Measurements from ENCODE around the gene GOLGA3.
"Not testable (repeated sequence)": the region's sequence is repeated elsewhere in the genome, so short reads cannot be mapped to it uniquely, and the experiment has no call there.

The GOLGA3 gene

DNA sequence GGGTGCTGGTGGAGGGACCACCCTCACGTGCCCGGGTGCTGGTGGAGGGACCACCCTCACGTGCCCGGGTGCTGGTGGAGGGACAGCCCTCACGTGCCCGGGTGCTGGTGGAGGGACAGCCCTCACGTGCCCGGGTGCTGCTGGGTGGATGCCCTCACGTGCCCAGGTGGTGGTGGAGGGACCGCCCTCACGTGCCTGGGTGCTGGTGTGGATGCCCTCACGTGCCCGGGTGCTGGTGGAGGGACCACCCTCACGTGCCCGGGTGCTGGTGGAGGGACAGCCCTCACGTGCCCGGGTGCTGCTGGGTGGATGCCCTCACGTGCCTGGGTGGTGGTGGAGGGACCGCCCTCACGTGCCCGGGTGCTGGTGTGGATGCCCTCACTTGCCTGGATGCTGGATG, 28.4 kb upstream of the GOLGA3 start:
- not testable (repeated sequence) for H3K9ac ChIP-seq (ENCODE audit: low read length in 2 of 2); H3K27me3 ChIP-seq (ENCODE audit: control insufficient read depth in 1 of 2, insufficient read depth in 2 of 2, low read length in 2 of 2); H3K4me1 ChIP-seq (ENCODE audit: control insufficient read depth, insufficient read depth, low read length); H3K27ac ChIP-seq (ENCODE audit: low read length); H3K4me3 ChIP-seq (ENCODE audit: low read length in 2 of 2); H3K9me3 ChIP-seq (ENCODE audit: control insufficient read depth in 2 of 2, low read length in 2 of 2)
- H3K36me3 ChIP-seq (ENCODE audit: control insufficient read depth in 2 of 2, insufficient read depth in 2 of 2, low read length in 2 of 2): peaks cover 56 to 61% of the 10 kb centered on the region in 2 donors

DNA sequence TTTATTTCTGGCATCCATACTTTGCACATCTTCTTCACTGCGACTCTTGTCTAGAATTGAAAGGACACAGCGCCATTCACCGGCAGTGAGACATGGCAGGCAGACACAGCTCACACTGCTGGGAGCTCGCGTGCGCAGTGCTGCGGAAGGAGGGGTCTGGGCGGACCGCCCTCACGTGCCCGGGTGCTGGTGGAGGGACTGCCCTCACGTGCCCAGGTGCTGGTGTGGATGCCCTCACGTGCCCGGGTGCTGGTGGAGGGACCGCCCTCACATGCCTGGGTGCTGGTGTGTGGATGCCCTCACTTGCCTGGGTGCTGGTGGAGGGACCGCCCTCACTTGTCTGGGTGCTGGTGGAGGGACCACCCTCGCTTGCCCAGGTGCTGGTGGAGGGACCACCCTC, 27.9 kb upstream of the GOLGA3 start:
- Histone ChIP-seq H3K27me3 (ENCODE audit: control insufficient read depth in 1 of 2, insufficient read depth in 2 of 2, low read length in 2 of 2) (no peaks in the 10 kb centered on the region), H3K27ac (ENCODE audit: low read length) (no peak overlapping the region), H3K4me1 (ENCODE audit: control insufficient read depth, insufficient read depth, low read length) (no peaks in the 10 kb centered on the region), H3K36me3 (ENCODE audit: control insufficient read depth in 2 of 2, insufficient read depth in 2 of 2, low read length in 2 of 2) (peaks cover 57 to 59% of the 10 kb centered on the region in 2 donors), H3K4me3 (ENCODE audit: low read length in 2 of 2) (no peak overlapping the region), H3K9me3 (ENCODE audit: control insufficient read depth in 2 of 2, low read length in 2 of 2) (no peaks in the 10 kb centered on the region), H3K9ac (ENCODE audit: low read length in 2 of 2) (no peak overlapping the region)

DNA sequence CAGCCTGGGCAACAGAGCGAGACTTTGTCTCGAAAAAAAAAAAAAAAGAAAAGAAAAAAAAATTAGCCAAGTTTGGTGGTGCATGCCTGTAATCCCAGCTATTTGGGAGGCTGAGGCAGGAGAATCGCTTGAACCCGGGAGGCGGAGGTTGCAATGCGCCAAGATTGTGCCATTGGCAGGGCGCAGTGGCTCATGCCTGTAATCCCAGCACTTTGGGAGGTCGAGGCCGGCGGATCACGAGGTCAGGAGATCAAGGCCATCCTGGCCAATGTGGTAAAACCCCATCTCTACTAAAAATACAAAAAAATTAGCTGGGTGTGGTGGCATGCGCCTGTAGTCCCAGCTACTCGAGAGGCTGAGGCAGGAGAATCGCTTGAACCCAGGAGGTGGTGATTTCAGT, 26.5 kb upstream of the GOLGA3 start:
- peaks cover 60 to 61% of the 10 kb centered on the region in 2 donors for H3K36me3 ChIP-seq (ENCODE audit: control insufficient read depth in 2 of 2, insufficient read depth in 2 of 2, low read length in 2 of 2)
- not testable (repeated sequence) for H3K27ac ChIP-seq (ENCODE audit: low read length)

DNA sequence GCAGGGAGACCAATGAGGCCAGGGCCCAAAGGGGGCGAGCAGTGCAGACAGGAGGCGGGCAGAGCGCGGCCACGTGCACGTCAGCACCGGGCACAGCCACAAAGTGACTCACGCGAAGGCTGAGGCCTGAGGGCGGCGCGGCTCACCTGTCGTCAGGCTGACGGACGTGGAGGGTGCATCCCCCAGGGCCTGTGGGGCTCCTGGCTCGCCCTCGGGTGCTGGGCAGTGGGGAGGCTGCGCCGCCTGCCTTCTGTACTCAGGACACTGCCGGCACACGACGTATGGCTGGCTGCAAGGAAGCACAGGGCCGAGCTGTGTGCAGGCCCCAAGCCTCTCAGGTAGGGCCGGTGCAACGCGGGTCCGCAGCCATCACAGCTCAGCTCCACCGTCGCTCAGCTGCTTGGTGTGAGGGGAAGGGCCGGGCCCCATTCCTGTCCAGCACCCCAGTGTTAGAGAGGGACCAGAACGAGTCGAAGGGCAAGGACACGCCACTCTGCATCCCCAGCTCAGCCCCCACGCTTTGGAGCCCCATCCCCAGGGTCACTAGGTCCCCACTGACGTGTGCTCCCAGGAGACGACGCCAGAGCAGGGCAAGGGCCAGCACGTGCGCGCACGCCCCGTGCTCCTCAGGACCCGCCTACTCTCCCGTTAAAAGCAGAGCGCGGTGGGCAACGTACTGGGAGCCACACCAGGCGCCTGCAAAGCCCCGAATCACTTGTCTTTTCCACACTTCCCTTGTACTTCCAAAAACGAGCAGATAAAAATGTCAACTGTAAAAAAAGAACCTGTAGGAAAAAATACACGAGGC, 24.8 kb upstream of the GOLGA3 start:
- Histone ChIP-seq H3K27me3 (ENCODE audit: control insufficient read depth in 1 of 2, insufficient read depth in 2 of 2, low read length in 2 of 2) (no peaks in the 10 kb centered on the region), H3K4me3 (ENCODE audit: low read length in 2 of 2) (no peak overlapping the region), H3K4me1 (ENCODE audit: control insufficient read depth, insufficient read depth, low read length) (no peaks in the 10 kb centered on the region), H3K9me3 (ENCODE audit: control insufficient read depth in 2 of 2, low read length in 2 of 2) (no peaks in the 10 kb centered on the region), H3K9ac (ENCODE audit: low read length in 2 of 2) (no peak overlapping the region), H3K27ac (ENCODE audit: low read length) (no peak overlapping the region), H3K36me3 (ENCODE audit: control insufficient read depth in 2 of 2, insufficient read depth in 2 of 2, low read length in 2 of 2) (peaks cover 54 to 60% of the 10 kb centered on the region in 2 donors)

More for the DNA sequence above, 26.5 kb upstream of the GOLGA3 start:
- not testable (repeated sequence) for H3K4me3 ChIP-seq (ENCODE audit: low read length in 2 of 2); H3K4me1 ChIP-seq (ENCODE audit: control insufficient read depth, insufficient read depth, low read length); H3K9ac ChIP-seq (ENCODE audit: low read length in 2 of 2); H3K9me3 ChIP-seq (ENCODE audit: control insufficient read depth in 2 of 2, low read length in 2 of 2); H3K27me3 ChIP-seq (ENCODE audit: control insufficient read depth in 1 of 2, insufficient read depth in 2 of 2, low read length in 2 of 2)

DNA sequence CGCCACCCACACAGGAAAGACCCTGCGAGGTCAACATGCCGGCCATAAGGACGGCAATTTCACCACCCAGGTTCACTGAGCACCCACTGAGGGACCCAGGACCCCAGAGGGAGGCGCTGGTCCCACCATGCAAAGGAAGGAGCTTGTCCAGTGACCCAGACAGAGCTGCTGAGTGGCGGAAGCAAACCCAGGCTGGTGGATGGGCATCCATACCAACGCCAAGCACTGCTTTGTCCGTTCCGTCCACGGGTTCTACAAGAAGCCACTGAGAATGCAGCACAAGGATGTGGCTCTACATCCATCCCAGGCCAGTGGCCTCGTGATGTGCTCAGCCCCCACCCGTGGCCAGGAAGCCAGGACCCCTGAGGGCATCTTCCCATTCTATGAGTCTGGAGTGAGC, 23.8 kb upstream of the GOLGA3 start:
- Histone ChIP-seq H3K4me1 (ENCODE audit: control insufficient read depth, insufficient read depth, low read length) (no peaks in the 10 kb centered on the region), H3K27ac (ENCODE audit: low read length) (no peak overlapping the region), H3K9ac (ENCODE audit: low read length in 2 of 2) (no peak overlapping the region), H3K4me3 (ENCODE audit: low read length in 2 of 2) (no peak overlapping the region), H3K36me3 (ENCODE audit: control insufficient read depth in 2 of 2, insufficient read depth in 2 of 2, low read length in 2 of 2) (peaks cover 59 to 61% of the 10 kb centered on the region in 2 donors), H3K27me3 (ENCODE audit: control insufficient read depth in 1 of 2, insufficient read depth in 2 of 2, low read length in 2 of 2) (no peaks in the 10 kb centered on the region), H3K9me3 (ENCODE audit: control insufficient read depth in 2 of 2, low read length in 2 of 2) (no peaks in the 10 kb centered on the region)

DNA sequence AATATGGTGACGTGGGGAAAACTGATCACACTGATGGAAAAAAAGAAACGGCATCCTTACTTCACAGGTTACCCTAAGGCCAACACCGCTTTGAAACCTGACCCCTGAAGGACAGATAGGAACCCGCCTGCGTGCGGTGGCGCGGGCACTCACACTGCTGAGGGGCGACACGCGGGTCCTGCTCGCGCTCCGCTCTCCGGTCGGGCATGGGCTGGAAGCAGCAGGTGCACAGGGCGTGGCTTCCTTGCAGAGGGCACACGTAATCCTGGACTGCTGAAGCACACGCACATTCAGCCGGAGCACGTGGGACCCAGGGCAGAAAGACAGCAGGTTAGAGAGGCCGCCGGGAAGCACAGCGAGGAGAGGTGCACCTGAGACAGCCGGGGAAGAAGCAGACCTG, 22.8 kb upstream of the GOLGA3 start:
- no peak overlapping the region for H3K4me3 ChIP-seq (ENCODE audit: low read length in 2 of 2)
- H3K4me1 ChIP-seq (ENCODE audit: control insufficient read depth, insufficient read depth, low read length): no peaks in the 10 kb centered on the region
- no peak overlapping the region for H3K9ac ChIP-seq (ENCODE audit: low read length in 2 of 2)
- no peaks in the 10 kb centered on the region for H3K27me3 ChIP-seq (ENCODE audit: control insufficient read depth in 1 of 2, insufficient read depth in 2 of 2, low read length in 2 of 2)
- no peaks in the 10 kb centered on the region for H3K9me3 ChIP-seq (ENCODE audit: control insufficient read depth in 2 of 2, low read length in 2 of 2)
- peaks cover 60 to 63% of the 10 kb centered on the region in 2 donors for H3K36me3 ChIP-seq (ENCODE audit: control insufficient read depth in 2 of 2, insufficient read depth in 2 of 2, low read length in 2 of 2)
- no peak overlapping the region for H3K27ac ChIP-seq (ENCODE audit: low read length)

DNA sequence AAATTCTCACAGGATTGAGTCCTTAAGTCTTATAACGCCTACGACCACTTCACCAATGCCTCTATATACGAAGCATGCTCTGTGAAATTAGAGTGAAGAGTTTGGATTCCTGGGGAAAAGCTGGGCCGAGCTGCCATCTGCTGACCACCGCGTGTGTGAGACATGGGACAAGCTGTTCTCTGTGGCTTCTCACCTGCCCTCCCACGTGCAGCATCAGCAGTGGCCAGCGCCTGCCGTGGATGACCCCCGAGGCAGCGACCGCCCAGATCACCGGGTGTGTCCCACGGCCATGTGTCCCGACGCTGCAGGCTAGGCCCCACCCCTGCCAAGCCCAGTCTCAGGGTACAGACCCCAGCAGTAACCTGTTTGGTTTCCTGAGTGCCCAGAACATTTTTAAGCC, 21.6 kb upstream of the GOLGA3 start:
- no peak overlapping the region for H3K27ac ChIP-seq (ENCODE audit: low read length)
- H3K4me3 ChIP-seq (ENCODE audit: low read length in 2 of 2): no peak overlapping the region
- no peaks in the 10 kb centered on the region for H3K4me1 ChIP-seq (ENCODE audit: control insufficient read depth, insufficient read depth, low read length)
- peaks cover 58 to 59% of the 10 kb centered on the region in 2 donors for H3K36me3 ChIP-seq (ENCODE audit: control insufficient read depth in 2 of 2, insufficient read depth in 2 of 2, low read length in 2 of 2)
- H3K9ac ChIP-seq (ENCODE audit: low read length in 2 of 2): no peak overlapping the region
- no peaks in the 10 kb centered on the region for H3K9me3 ChIP-seq (ENCODE audit: control insufficient read depth in 2 of 2, low read length in 2 of 2)
- no peaks in the 10 kb centered on the region for H3K27me3 ChIP-seq (ENCODE audit: control insufficient read depth in 1 of 2, insufficient read depth in 2 of 2, low read length in 2 of 2)

DNA sequence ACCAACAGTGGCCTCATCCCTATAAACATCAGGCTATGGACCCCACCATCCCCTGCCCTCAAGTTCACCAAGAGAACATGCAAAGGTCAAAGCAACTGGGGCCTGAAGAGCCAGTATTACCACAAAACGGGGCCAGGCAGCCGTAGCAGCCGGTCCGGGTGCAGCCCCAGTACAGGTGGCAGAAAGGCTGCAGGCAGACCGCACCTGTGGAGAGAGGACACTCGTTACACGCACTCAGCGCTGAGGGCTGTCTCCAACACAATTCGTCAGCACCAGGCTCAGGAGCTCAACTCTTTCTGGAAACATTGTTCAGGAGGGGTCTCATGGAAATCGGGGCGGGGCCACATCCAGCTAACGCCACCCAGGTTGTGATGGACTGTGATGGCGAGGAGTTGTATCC, 19.9 kb upstream of the GOLGA3 start:
- no peaks in the 10 kb centered on the region for H3K27me3 ChIP-seq (ENCODE audit: control insufficient read depth in 1 of 2, insufficient read depth in 2 of 2, low read length in 2 of 2)
- no peak overlapping the region for H3K9ac ChIP-seq (ENCODE audit: low read length in 2 of 2)
- H3K9me3 ChIP-seq (ENCODE audit: control insufficient read depth in 2 of 2, low read length in 2 of 2): no peaks in the 10 kb centered on the region
- H3K27ac ChIP-seq (ENCODE audit: low read length): no peak overlapping the region
- H3K4me1 ChIP-seq (ENCODE audit: control insufficient read depth, insufficient read depth, low read length): no peaks in the 10 kb centered on the region
- H3K4me3 ChIP-seq (ENCODE audit: low read length in 2 of 2): no peak overlapping the region
- peaks cover 53 to 61% of the 10 kb centered on the region in 2 donors for H3K36me3 ChIP-seq (ENCODE audit: control insufficient read depth in 2 of 2, insufficient read depth in 2 of 2, low read length in 2 of 2)

DNA sequence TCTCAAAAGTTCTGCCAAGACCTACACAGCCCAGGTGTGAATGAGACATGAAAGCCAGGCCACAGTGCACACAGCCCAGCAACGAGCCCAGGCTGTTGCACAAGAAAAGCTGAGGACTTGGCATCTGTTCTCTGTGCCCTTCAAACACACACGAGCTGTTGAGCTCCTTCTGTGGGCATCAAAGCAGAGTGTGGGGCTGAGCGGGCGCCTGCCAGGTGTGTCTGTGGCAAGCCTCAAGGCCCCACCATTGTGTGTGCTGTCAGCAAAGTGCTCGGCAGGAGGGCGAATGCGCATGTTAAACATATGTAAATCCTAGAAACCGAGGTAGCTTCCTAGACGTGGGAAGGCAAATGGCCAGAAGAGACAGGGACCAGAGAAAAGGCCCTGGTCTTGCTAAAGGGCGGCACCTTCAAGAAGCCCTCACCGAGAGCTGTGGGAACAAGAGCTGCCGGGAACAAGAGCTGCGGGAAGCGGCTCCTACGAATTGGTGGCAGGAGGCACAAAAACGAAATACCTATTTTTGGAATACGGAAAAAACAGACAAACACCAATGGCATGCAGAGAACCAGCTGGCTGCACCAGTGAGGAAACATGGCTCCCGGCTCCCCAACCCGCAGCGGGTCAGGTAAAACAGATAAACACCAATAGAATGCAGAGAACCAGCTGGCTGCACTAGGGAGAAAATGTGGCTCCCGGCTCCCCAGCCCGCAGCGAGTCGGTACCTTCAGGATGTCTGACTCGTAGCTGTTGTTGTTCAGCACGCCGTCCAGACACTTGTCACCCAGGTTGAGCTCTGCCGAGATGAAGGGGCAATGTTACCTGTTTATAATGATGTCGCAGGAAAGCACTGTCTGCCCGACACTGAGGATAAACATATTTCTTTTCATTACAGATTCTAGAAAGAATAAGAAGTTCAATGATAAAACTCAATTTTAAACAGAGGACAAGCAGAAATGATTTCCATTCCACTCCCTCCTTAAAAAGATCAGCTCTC, 19.0 kb upstream of the GOLGA3 start:
- no peak overlapping the region for H3K4me3 ChIP-seq (ENCODE audit: low read length in 2 of 2)
- H3K27ac ChIP-seq (ENCODE audit: low read length): no peak overlapping the region
- no peaks in the 10 kb centered on the region for H3K9me3 ChIP-seq (ENCODE audit: control insufficient read depth in 2 of 2, low read length in 2 of 2)
- H3K36me3 ChIP-seq (ENCODE audit: control insufficient read depth in 2 of 2, insufficient read depth in 2 of 2, low read length in 2 of 2): peaks cover 49 to 57% of the 10 kb centered on the region in 2 donors
- H3K9ac ChIP-seq (ENCODE audit: low read length in 2 of 2): no peak overlapping the region
- no peaks in the 10 kb centered on the region for H3K27me3 ChIP-seq (ENCODE audit: control insufficient read depth in 1 of 2, insufficient read depth in 2 of 2, low read length in 2 of 2)
- H3K4me1 ChIP-seq (ENCODE audit: control insufficient read depth, insufficient read depth, low read length): no peaks in the 10 kb centered on the region

DNA sequence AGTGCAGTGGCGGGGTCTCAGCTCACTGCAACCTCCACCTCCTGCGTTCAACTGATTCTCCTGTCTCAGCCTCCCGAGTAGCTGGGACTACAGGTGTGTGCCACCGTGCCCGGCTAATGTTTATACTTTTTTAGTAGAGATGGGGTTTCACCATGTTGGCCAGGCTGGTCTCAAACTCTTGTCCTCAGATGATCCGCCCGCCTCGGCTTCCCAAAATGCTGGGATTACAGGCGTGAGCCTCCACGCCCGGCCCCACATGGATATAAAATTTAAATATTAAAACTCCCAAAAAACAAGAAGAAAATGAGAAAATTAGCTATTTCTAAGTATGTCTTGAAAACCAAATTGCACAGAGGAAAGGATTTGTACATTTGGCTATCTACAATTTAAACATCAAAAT, 16.0 kb upstream of the GOLGA3 start:
- H3K36me3 ChIP-seq (ENCODE audit: control insufficient read depth in 2 of 2, insufficient read depth in 2 of 2, low read length in 2 of 2): peaks cover 39 to 52% of the 10 kb centered on the region in 2 donors
- not testable (repeated sequence) for H3K27ac ChIP-seq (ENCODE audit: low read length); H3K9me3 ChIP-seq (ENCODE audit: control insufficient read depth in 2 of 2, low read length in 2 of 2); H3K4me3 ChIP-seq (ENCODE audit: low read length in 2 of 2); H3K9ac ChIP-seq (ENCODE audit: low read length in 2 of 2); H3K4me1 ChIP-seq (ENCODE audit: control insufficient read depth, insufficient read depth, low read length); H3K27me3 ChIP-seq (ENCODE audit: control insufficient read depth in 1 of 2, insufficient read depth in 2 of 2, low read length in 2 of 2)
